GM12878 (cell line): Measurements from ENCODE around the gene ATP1A1. TPM values are rescaled to one million over a fixed set of nuclear protein-coding genes. Genes with fewer than 3 reads are reported as not detected.

ENCODE experiments used
- ATAC-seq: fragments of 200-7000 bp; cut with Tn5 transposase; 3 replicates; pipeline ENCODE4 v1.9.1; 2020; ENCODE audit warnings: mild to moderate bottlenecking, moderate library complexity
- BruUV-seq: library from RNA; stranded (reverse); fragments of 400-500 nt; replicated peaks from 2 replicates; lab custom pipeline; 2021; lab: Mats Ljungman, UMichigan
- CTCF ChIA-PET: fragments of 300-600 bp; sonication (Branson Sonifier 250); formaldehyde crosslinking; extraction: SDS; loops from one replicate; lab custom pipeline; 2021; ENCODE audit warnings: inconsistent platforms; lab: Yijun Ruan, JAX
- POLR2A ChIA-PET: fragments of 350-600 bp; formaldehyde crosslinking; extraction: SDS; loops from one replicate; lab custom pipeline; 2021; ENCODE audit warnings: inconsistent platforms; lab: Charles Lee
- RAD21 ChIA-PET: fragments of 300-600 bp; sonication (Branson Sonifier 250); formaldehyde crosslinking; loops from one replicate; lab custom pipeline; 2023; ENCODE audit warnings: antibody characterized with exemption; ENCODE audit not compliant: unreplicated experiment; lab: Charles Lee
- SMC1A ChIA-PET: fragments of 300-600 bp; sonication (Branson Sonifier 250); formaldehyde crosslinking; loops from one replicate; lab custom pipeline; 2023; ENCODE audit not compliant: unreplicated experiment, uncharacterized antibody; lab: Charles Lee
- DNase-seq: peaks from one replicate; pipeline ENCODE4 v3.0.0-alpha.2; 2011; ENCODE audit warnings: low read depth, low spot score
- FAIRE-seq: peaks from 3 replicates; lab custom pipeline; 2011; peaks lifted over from hg19 to GRCh38; lab: Jason Lieb, UNC
- H2AFZ ChIP-seq: 2 replicates; pipeline ENCODE4 v1.6.0; 2011; ENCODE audit warnings: low read depth, low read length, control low read depth; ENCODE audit not compliant: control insufficient read depth
- H3K27ac ChIP-seq: 2 replicates; pipeline ENCODE4 v1.5.1; 2011; ENCODE audit warnings: control low read depth; ENCODE audit not compliant: control insufficient read depth, insufficient read depth
- H3K27me3 ChIP-seq, 2 experiments: replicated peaks in 1 of 2; 2 replicates each; pipeline versions ENCODE4 v1.6.0 to v1.6.1; 2011; ENCODE audit warnings: low read length in 1 of 2; ENCODE audit not compliant: control insufficient read depth in 2 of 2, insufficient read depth in 2 of 2
- H3K36me3 ChIP-seq, 2 experiments: 2 replicates each; pipeline ENCODE4 v1.5.1; 2011; ENCODE audit warnings: low read length in 1 of 2; ENCODE audit not compliant: control insufficient read depth in 2 of 2, insufficient read depth in 2 of 2
- H3K4me1 ChIP-seq: 2 replicates; pipeline ENCODE4 v1.6.1; 2011; ENCODE audit warnings: mild to moderate bottlenecking, low read length, moderate library complexity, mixed read lengths; ENCODE audit not compliant: control insufficient read depth, insufficient read depth
- H3K4me2 ChIP-seq: 2 replicates; pipeline ENCODE4 v1.6.0; 2011; ENCODE audit warnings: control low read depth; ENCODE audit not compliant: control insufficient read depth, insufficient read depth
- H3K4me3 ChIP-seq: fragments of 200-600 bp; sonication (generic); 2 replicates; pipeline ENCODE4 v1.5.1; 2016
- H3K79me2 ChIP-seq: 2 replicates; pipeline ENCODE4 v1.6.0; 2011; ENCODE audit warnings: low read length; ENCODE audit not compliant: control insufficient read depth, insufficient read depth
- H3K9ac ChIP-seq: 2 replicates; pipeline ENCODE4 v1.8.0; 2011; ENCODE audit warnings: low read length, control low read depth, mixed read lengths; ENCODE audit not compliant: control insufficient read depth, insufficient read depth
- H3K9me3 ChIP-seq: replicated peaks from 3 replicates; pipeline ENCODE4 v1.5.1; 2011; ENCODE audit warnings: mild to moderate bottlenecking, low read length; ENCODE audit not compliant: control insufficient read depth, insufficient read depth
- H4K20me1 ChIP-seq: 2 replicates; pipeline ENCODE4 v1.6.0; 2011; ENCODE audit not compliant: control insufficient read depth, insufficient read depth
- EED ChIP-seq: sonication (generic); IDR thresholded peaks from 2 replicates; pipeline ENCODE4 v1.6.1; 2016; ENCODE audit warnings: antibody characterized with exemption, low read depth
- KLF5 ChIP-seq: fragments of 450-650 bp; IDR thresholded peaks from 2 replicates; pipeline ENCODE4 v1.6.1; 2014; ENCODE audit warnings: mild to moderate bottlenecking; ENCODE audit not compliant: partially characterized antibody
- LARP7 ChIP-seq: fragments of 450-650 bp; IDR thresholded peaks from 2 replicates; pipeline ENCODE4 v1.6.1; 2017; ENCODE audit warnings: mild to moderate bottlenecking
- NR2C2 ChIP-seq: IDR thresholded peaks from 2 replicates; pipeline ENCODE4 v1.6.1; 2011; ENCODE audit warnings: borderline replicate concordance, low read depth; ENCODE audit not compliant: control insufficient read depth, insufficient read length
- PRDM15 ChIP-seq: fragments of 450-650 bp; formaldehyde crosslinking; IDR thresholded peaks from 2 replicates; pipeline ENCODE4 v1.4.0; 2020; ENCODE audit warnings: mild to moderate bottlenecking, moderate library complexity
- RAD51 ChIP-seq: fragments of 450-650 bp; IDR thresholded peaks from 2 replicates; pipeline ENCODE4 v1.6.1; 2016; ENCODE audit warnings: moderate library complexity, mild to moderate bottlenecking, inconsistent platforms
- RFX5 ChIP-seq: IDR thresholded peaks from 2 replicates; pipeline ENCODE4 v1.6.1; 2011; ENCODE audit warnings: low read depth, low read length, improper control_type of control experiment
- SMAD1 ChIP-seq: fragments of 450-650 bp; IDR thresholded peaks from 2 replicates; pipeline ENCODE4 v1.6.1; 2018; ENCODE audit warnings: mild to moderate bottlenecking, low read depth; ENCODE audit not compliant: partially characterized antibody
- YY1 ChIP-seq: IDR thresholded peaks from 2 replicates; pipeline ENCODE4 v1.6.1; 2011; ENCODE audit warnings: low read depth, mild to moderate bottlenecking, low read length
- ZBED1 ChIP-seq: IDR thresholded peaks from 2 replicates; pipeline ENCODE4 v1.6.1; 2016; ENCODE audit warnings: borderline replicate concordance
- ZNF687 ChIP-seq: fragments of 450-650 bp; IDR thresholded peaks from 2 replicates; pipeline ENCODE4 v1.6.1; 2017; ENCODE audit warnings: mild to moderate bottlenecking, moderate library complexity
- WGBS: methylation state at CpG from one replicate; pipeline ENCODE4 v1.1.6; 2016; ENCODE audit warnings: low lambda C conversion rate; ENCODE audit not compliant: insufficient replicate concordance, insufficient coverage; ENCODE audit errors: missing lambda C conversion rate; 5-methylcytosine and 5-hydroxymethylcytosine counted together
- in situ Hi-C: fragments of 300-500 bp; cut with MboI; formaldehyde crosslinking; loops from 9 replicates; pipeline ENCODE4 v1.14.3; 2018; ENCODE audit warnings: mixed read lengths
- intact Hi-C: fragments of 100-400 bp; cut with micrococcal nuclease; formaldehyde crosslinking; loops from one replicate; pipeline ENCODE4 v1.14.2; 2022; ENCODE audit not compliant: unreplicated experiment
- polyA plus RNA-seq, 11 experiments: library from polyadenylated mRNA; depleted of rRNA in 4 of 11; unstranded in 6 of 11; stranded (reverse) in 5 of 11; fragments of >200 nt; fragmentation: Nextera tagmentation in 4 of 11; fragmentation: Illumina TruSeq in 1 of 11; extraction: Ambion mirVana in 4 of 11; extraction: Trizol in 1 of 11; gene quantifications; 1 replicate in 1 of 11; 2 replicates in 10 of 11; pipeline versions ENCODE4 v1.2.1 to v1.2.3, GENCODE V29; 2011 to 2016; ENCODE audit warnings: inconsistent platforms in 2 of 11, missing spikeins in 2 of 11, low read depth in 1 of 11
- total RNA-seq, 4 experiments: library from RNA; depleted of rRNA in 3 of 4; stranded (reverse); fragments of >200 nt in 3 of 4; fragmentation: Illumina TruSeq in 1 of 4; extraction: Trizol in 1 of 4; gene quantifications; 2 replicates each; pipeline versions ENCODE4 v1.2.1 to v1.2.3, GENCODE V29; 2013 to 2021

ATP1A1 gene
- total and polyA plus RNA-seq, 10 of the 15 experiments (the other 5 are each of a cell fraction or from before 2014, with no cell fraction given) = 113 to 566 (median 313) TPM

GRCh38 chr1:116386042-116386441 is 13.0 kb downstream of the ATP1A1 start:
- H3K9ac ChIP-seq = no peak overlapping the region
- no peaks in the 10 kb centered on the region for H3K9me3 ChIP-seq
- no peak for ATAC-seq
- FAIRE-seq = no peak
- no peak overlapping the region for H3K4me3 ChIP-seq
- no peak overlapping the region for H3K4me2 ChIP-seq
- TF ChIP-seq RFX5 = no peak
- no peak for TF ChIP-seq ZBED1
- TF ChIP-seq YY1 = no peak
- TF ChIP-seq RAD51 = no peak
- no peak for TF ChIP-seq KLF5
- TF ChIP-seq NR2C2 = no peak
- no peak for TF ChIP-seq PRDM15 (CRISPR knock-in tag)
- no peak for TF ChIP-seq LARP7
- no peak for TF ChIP-seq EED
- TF ChIP-seq ZNF687 = no peak
- no peak for TF ChIP-seq SMAD1
- no peak for DNase-seq
- intact Hi-C loops (no loop called here), in situ Hi-C loops (loop anchor here (10.0 kb wide), 1 partner anchor 689 kb away; no protein-coding TSS in a partner anchor)
- ChIA-PET RAD21 (interaction anchor here (0.6 to 0.7 kb wide), 2 partner anchors 157 to 162 kb away, joined by 4 read pairs; no protein-coding TSS in a partner anchor), SMC1A (interaction anchor here (1.3 to 2.0 kb wide), 3 partner anchors 10 to 99 kb away, joined by 5 to 9 read pairs (median 7); no protein-coding TSS in a partner anchor), POLR2A (interaction anchor here (0.7 to 2.2 kb wide), 3 partner anchors 9 to 247 kb away, joined by 3 to 11 read pairs (median 4); no protein-coding TSS in a partner anchor), CTCF (interaction anchor here (0.8 to 1.0 kb wide), 2 partner anchors 101 to 246 kb away, joined by 3 to 4 read pairs; no protein-coding TSS in a partner anchor)
- no peaks in the 10 kb centered on the region for H3K27me3 ChIP-seq
- no peak overlapping the region for H3K27ac ChIP-seq
- peaks cover 31% of the 10 kb centered on the region for H3K4me1 ChIP-seq
- WGBS = 96% methylated on average over 4 of the region's 4 CpGs
- H4K20me1 ChIP-seq = no peaks in the 10 kb centered on the region
- peaks cover 43% of the 10 kb centered on the region for H3K79me2 ChIP-seq
- peaks cover 29 to 54% of the 10 kb centered on the region in 2 experiments for H3K36me3 ChIP-seq
- BruUV-seq = no TSS peak
- H2AFZ ChIP-seq = no peak overlapping the region
